GM18867 (cell line): ENCODE results near the gene CALML4.
"Not testable (repeated sequence)": the region's sequence is repeated elsewhere in the genome, so short reads cannot be mapped to it uniquely, and the experiment has no call there.

Experiments
- ATAC-seq: cut with Tn5 transposase; IDR thresholded peaks from one replicate; pipeline ENCODE4 v1.9.1; 2021; ENCODE audit warnings: mild to moderate bottlenecking, moderate library complexity; ENCODE audit not compliant: unreplicated experiment

The CALML4 gene

DNA sequence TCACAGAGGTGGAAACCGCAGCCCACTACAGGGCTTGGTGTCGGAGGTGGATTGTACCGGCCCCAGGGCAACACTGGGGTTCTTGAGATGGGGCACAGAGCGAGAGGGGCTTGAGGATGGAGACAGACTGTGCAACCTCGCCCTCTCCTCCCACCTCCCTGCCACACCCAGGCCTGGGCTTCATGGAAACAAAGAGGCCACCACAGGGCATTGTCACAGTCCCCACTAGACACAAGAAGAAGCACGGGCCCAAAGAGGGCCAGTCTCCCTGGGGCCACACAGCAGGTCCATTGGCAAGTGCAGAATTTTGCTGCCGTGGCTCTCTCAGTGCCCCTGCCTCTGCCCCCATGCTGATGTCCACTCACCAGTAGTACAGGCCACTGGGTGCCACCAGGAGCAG lies 4.1 kb upstream of the CALML4 start:
- ATAC-seq = no peak

DNA sequence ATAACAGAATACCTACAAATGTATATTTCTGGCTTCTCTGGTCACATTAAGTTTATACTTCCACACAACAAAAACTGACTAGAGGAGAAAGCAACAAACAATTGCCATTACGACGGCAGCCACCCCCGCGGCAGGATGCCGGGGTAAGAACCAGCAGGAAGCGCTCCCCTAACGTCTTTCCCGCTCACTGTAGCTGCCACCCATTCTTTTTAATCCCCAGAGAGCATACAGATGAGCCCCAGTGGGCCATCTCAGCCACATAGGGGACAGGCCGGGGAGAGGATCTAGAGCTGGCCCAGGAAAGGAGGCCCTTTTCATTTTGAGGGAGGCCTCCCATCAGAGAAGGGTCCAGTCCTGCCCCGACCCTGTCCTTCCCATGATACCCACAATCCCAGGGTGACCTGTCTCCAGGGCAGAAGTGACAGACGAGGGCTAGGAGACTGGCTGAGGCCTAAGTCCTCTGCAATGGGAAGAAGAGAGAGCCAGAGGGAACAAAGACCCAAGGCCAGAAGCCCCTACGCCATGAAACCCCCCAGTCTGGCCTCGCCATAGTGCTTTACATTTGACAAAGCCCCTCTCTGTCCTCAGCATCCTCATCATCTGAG lies 3.6 kb upstream of the CALML4 start:
- ATAC-seq = no peak

DNA sequence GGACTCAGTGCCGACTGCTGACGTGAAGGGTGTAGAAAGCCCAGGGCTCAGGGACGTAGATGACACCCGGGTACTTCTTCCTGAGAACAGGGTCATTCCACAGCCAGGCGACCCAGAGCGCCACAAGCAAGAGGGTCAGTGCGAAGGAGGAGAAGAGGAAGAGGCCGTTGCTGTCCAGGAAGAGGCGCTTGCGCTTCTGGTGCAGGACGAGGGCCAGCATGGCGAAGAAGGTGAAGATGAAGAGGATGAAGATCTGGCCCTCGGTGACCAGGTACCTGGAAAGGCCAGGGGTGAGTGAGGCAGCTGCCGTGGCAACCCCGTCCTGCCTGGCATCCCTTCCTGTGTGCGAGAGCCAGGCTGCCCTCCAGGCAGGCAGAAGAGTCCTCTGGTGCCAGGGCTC lies 3.0 kb upstream of the CALML4 start:
- ATAC-seq = no peak

DNA sequence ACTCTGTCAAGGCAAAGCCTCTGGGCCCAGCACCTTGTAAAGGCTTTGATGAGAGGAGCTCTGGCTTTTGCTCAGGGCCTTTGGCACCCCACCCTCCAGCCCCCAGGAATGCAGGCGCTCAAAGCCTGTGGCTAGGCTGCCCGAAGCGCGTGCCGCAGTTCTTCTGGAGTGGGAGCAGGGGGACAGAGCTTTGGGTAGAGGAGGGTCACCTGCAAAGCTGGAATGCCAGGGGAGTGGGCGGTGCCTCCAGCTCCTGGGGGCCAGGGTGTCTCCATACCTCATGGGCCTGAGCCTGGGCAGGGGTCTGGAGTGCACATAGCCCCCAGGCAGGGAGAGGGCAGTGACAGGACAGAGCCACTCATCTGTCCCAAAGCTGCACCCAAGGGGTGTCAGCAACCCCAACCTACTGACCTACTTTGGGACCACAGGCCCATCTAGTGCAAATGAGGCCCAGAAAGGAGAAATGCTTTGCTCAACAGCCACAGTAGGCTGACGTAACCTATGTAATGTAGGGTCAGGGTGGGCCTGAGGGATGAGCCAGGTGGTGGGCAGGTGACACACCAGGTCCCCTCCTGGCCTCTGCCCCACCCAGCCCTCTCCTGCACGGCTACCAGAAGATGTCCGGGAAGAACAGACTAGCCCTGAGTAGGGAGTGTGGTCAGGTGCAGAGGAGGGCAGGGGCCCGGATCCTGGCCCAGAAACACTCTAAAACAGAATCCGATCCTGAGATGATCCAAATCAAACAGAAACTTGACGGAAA lies 2.2 kb upstream of the CALML4 start:
- ATAC-seq = no peak

DNA sequence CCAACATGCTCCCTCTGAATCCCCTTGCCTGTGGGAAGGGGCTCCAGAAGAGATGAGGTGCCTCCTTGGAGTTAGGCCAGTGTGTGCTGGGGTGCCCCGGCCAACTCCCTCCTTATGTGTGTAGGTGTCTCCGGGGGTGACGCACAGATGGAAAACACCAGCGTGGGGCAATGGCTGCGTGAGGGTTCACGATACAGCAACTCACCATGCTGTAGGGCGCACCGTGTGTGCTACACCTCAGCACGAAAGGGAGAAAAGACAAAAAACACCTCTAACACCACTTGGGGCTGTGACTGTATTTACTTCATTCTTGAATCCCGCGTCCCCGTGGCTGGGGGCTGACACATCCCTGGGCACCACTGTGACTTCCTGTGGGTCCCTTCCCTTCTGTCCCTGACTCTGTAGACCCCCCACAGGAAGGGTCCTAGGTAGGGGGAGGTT lies 1.6 kb upstream of the CALML4 start:
- no peak for ATAC-seq

DNA sequence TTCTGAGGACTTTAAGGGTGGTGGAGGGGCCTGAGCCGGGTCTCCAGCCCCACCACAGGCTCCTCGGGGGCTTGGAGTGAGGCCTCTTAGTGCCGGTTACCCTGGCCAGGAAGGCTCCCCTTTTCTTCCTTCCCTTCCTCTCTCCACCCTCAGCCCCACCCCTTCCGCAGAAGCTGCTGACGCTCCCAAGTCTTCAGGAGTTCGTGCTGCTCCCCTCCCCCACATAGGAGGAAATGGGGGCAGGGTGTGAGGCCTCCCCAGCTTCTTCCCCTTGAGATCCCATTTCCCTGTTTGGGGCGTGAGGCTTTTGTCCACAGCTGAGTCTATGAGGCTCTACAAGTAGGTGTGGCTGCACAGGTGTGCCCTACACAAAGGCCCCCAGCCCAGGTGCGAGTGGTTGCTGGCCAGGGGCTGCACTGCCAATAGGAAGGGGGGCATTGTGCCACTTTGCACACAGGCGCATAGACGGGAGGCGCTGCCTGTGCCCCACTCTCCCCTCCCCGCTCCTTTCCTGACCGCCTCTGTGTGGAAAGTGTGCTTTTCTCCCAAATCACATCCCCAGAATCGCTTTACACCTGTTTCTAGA lies 915 bp upstream of the CALML4 start:
- no peak for ATAC-seq

DNA sequence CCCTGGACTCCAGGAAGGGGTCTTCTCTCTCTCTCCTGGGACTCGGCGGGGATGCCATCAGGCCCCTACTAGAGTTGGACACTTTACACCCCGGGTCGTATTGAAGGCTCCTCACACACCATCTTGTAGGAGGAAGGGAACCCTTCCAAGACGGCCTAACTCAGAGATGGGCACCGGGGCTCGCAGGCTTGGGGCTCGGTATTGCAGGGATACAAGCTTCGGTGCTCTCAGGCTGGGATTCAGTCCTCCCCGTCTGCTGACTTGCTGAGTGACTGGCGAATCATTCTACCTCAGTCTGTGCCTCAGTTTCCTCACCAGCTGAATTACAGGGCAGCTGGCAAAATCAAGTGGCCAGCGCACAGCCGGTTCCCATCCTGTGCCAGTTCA lies 419 bp upstream of the CALML4 start:
- no peak for ATAC-seq

DNA sequence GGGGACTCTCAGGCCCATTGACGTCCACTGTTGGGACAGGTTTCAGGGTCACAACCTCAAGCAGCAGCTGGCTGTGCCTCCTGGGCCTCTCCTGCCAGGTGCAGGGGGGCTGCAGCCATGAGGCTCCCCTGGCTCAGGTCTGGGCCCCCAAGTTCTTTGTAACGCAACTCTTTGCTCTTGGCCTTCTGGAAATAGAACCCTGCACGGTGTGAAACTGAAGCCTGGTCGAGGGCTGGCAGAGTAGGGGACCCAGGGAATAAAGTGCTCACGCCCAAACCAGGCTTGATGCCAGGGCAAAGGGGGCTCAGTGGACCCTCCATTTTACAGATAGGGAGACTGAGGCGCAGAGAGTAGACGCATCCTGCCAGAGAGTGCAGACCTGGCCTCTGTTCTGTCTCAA lies 771 bp downstream of the CALML4 start:
- no peak for ATAC-seq

DNA sequence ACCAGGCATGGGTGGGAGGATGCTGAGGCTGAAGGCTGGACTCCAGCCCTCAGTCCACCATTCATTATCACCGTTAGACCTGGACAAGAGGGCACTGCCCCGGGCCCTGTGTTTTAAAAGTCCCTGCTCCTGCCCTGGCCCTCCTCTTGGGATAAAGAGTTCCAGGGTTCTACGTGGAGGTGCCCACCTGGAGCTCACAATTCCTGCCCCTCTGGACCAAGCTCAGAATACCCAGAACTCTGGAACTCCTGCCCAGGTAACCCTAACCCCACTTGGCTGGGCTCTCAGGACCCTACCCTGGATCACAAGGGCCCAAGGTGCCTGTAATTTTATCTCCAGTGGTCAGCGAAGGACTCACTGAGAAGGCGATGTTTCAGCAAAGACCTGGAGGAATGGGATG lies 1.2 kb downstream of the CALML4 start:
- no peak for ATAC-seq

DNA sequence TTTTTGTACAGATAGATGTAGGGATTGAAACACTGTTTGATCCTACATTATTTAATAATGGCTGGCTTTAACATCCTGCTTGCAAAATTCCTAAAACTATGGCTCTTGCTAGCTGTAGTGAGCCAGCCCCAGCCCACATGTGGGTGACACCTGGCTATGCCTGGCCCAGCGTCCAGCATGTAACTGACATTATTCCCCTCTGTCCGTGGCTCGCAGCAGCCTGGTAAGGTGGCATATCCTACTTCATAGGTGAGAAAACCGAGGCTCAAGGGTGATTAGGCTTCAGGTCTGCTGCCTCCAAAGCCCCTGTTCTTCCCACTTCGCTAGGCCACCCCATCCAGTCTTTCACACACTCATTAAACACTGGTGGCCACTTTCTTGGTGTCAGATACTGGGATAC lies 1.6 kb downstream of the CALML4 start:
- ATAC-seq = no peak

DNA sequence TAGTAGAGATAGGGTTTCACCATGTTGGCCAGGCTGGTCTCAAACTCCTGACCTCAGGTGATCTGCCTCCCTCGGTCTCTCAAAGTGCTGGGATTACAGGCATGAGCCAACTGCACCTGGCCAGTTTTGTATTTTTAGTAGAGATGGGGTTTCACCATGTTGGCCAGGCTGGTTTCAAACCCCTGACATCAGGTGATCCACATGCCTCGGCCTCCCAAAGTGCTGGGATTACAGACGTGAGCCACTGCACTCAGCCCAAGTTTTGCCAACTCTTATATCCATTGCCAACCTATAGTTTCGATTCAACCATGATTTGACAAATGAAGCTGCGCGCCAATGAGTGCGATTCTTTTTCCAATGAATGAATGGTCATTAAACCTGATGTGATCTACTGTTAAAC lies 2.1 kb downstream of the CALML4 start:
- ATAC-seq = not testable (repeated sequence)

DNA sequence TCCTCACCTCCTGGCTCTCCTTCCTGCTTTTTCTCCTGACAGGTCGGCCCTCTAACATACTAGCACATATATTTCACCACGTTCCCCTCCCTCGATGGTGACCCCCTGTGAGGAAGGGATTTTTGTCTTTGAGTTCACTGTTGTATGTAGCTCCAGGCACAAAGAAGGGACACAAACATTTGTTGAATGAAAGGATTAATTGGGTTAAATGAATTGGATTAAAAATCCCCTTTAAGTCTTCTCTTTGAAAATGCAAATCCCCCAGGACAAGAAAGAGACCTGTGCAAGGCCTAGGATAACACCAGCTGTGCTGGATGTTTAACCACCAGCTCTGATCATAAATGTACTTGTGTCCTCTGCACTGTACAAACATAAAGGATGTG lies 3.3 kb downstream of the CALML4 start:
- no peak for ATAC-seq

DNA sequence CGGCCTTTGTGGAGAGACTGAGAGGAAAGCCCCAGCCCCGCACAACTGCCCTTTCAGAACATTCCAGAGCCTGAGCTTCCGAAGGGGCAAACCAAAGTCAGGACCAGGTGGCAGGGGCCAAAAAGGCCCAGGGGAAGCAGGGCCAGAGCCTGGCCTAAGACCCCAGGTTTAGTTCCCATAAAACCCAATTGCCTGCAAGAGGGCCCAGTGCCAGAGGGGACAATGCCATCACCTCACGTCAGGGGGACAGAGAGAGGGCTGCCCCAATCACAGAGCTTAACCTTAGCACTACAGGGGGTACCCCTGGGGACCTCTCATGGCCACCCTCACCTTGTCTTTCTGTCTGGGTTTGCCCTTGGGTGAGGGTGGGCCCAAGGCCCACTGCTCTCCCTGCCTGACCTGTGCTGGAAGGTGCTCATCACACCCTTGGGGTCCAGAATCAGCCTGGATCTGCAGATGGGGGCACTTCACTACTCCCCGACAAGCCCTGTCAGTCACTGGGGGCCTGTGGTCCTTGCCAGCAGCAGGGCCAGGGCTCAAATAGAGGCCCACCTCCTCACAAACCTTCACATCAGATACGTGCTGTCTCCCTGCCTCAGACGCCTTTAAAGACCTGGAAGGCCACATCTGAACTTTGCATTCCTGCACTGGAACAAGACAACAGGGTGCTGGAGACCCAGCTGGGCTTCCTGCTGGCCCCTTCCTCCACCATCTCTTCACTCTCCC lies 3.8 kb downstream of the CALML4 start:
- no peak for ATAC-seq

DNA sequence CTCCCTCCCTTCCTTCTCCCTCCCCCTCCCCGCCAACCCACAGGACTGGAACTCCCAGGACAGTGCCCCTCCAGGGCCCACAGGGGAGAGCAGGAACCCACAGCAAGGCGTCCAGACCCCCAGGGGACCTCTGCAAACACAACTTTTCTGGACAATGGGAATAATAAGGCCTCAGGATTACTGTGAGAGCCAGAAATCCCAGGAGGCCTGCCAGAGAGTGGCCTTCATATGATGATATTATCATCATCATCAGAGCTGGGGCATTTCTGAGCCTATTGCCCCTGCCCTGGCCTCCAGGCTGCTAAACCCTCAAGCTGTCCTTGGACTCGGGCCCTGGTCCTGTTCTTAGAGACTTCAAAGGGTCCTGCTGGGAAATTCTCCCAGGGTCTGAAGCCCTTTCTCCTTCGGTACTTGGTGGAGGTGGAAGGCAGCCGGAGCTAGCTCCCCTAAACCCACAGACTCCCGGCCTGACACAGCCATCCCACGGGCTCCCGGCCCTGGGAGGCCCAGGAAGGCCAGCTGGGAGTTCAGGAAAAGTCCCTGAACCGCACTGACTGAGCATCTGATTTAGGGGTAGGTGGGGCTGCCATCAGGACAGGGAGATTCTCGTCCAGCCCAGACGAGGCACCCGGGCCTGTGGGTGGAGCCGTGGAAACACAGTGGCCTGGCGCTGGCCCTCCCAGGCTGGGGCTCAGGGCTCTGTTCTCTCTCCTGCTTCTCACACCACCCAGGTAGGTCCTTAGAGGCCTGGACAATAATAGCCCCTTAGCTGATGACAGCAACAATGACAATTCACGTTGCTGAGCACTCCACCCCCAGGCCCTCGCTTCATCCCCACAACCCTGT lies 4.9 kb downstream of the CALML4 start:
- no peak for ATAC-seq

DNA sequence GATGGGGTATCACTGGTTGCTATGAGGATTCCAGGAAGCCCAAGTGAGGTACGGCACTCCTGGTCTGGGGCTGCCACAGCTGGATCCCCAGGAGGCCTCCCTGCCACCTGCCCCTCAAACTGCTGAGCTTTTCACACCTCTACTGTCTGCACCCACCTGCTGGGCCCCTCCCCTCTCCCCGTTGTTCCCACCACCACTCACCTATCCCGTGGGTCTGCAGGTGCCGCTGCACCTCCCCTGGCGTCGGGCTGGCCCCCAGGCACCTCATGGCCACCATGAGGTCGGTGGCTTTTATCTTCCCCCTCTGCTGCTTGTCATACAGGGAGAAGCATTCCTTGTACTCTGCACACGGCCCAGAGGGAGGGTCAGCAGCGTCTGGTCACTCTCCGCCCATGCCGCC lies 5.8 kb downstream of the CALML4 start:
- no peak for ATAC-seq

DNA sequence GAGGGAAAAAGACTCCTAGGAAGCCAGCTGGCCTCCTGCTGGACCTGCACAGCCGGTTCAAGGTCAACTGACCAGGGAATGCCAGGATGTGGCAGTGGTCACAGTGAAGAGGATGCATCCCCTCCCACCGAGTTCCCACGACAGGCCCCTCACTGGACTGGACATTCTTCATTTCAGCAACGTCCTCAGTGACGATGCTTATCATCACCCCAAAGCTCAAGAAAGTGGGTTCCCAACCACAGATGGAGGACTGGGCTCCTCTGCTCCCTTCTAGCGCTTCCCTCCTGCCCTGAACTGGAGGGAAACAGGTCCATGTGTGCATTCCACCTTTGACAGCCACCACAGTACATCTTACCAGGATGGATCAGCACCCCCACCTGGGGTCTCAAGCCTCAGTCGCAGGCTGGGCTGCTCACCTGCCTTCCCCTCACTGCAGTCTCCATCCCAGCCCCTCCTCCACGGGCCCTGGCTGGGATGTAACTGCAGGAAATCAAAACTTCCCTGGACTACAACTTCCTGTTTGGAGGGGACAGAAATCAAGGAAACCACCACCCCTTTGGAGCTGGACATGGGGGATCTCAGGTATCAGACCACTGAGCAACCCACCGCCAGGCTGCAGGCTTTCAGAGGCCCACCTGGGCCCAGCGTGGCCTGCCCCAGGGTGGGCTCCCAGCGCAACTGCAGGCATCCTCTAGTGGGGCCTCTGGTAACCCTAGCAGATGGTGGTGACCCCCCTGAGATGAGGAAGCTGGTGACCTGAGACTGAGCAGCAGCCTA lies 7.3 kb downstream of the CALML4 start:
- no peak for ATAC-seq

DNA sequence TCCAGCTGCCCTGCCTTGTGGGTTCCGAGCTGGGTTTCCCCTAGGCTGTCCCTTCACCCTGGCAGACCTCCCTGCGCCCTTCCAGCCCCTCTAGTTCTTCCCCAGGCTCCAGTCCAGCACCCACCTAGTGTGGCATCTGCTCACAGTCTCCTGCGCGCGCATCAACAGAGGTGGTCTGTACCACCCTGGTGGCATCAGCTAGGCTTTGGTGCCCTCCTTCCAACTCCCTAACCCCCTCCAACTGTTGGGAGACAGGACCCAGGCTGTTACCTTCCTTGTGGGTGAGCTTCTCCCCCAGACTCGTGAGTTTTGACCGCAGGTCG lies 8.0 kb downstream of the CALML4 start:
- no peak for ATAC-seq

DNA sequence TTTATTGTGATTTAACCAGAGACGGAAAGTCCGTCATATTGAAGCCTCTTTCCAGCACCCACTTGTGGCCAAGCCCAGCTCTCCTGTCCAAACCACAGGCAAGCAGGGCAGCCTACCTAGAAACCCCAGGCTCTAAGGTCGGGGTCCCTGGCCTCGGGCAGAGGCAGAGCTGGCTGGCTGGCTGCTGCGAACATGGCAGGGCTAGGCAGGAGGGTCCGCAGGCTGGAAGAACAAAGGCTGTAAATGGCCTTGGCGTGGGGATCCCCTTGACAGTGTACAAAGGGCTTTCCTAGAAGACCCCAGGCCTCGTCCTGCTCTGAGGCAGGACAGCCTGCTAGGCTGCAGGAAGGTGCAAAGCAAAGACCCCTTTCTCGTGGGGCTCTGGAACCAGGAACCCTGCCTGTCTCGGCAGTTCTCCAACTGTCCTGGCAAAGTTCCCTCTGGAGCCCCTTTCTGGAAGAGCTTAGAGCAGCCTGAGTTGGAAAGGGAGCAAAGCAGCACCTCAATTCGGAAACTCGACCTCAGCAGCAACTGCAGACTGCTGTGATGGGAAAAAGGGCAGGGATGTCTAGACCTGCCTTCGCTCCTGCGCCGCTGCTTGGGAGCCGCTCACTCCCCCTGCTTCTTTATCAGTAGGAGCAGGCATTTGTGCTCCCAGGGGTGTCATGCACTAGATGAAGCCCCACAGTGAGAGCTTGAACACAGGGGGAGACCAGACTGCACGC lies 8.5 kb downstream of the CALML4 start:
- ATAC-seq = no peak

DNA sequence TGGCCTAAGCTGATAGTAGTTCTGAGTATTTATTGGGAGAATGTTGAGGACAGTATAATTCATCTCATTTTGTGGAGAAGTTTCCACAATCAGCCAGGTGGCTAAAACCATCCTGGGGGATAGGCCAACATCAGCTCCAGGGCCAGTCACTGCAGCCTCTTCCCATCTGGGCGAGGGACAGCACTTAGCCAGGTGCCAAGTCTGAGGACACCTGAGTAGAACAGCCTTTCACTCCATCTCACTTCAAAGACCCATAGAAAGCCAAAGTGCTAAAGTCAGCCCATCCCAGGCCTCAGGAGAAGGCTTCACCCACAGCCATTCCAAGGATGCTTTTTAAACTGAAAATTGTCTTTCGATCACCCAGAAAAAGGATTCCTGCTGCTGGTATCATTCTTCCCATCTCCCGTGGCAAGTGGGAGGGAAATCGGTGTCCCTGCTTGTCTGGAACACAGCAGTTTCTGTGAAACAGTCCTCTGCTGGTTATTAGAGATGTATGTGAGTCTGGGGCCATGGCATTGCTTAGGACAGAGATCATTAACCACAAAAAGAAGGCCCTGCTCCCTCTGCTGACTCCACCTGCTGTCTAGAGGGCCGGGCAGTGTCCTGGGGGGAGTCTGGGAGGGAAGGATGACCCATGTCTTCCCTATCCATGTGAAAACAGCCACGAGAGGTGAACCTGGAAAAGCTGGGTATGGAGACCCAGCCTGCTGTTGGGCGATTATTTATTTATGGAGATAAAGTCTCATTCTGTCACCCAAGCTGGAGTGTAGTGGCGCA lies 9.6 kb downstream of the CALML4 start:
- ATAC-seq = no peak
